K562 (cell line): ENCODE results near the gene CS. TPM values are rescaled to one million over a fixed set of nuclear protein-coding genes. Genes with fewer than 3 reads are reported as not detected.

ENCODE experiments used
- BRCA1 ChIP-seq, 2 experiments: fragments of 450-650 bp in 1 of 2; sonication (generic) in 1 of 2; formaldehyde crosslinking in 1 of 2; IDR thresholded peaks; 2 replicates each; pipeline versions ENCODE4 v1.5.0 to v1.6.1; 2017 to 2020; ENCODE audit warnings: mild to moderate bottlenecking in 1 of 2, missing genetic modification reagents in 1 of 2
- BRD9 ChIP-seq: fragments of 450-650 bp; IDR thresholded peaks from 2 replicates; pipeline ENCODE4 v1.6.1; 2018; ENCODE audit warnings: low read depth; ENCODE audit not compliant: partially characterized antibody
- ESRRA ChIP-seq: fragments of 450-650 bp; IDR thresholded peaks from 2 replicates; pipeline ENCODE4 v1.6.1; 2014; ENCODE audit warnings: low read depth, mild to moderate bottlenecking, moderate library complexity, borderline replicate concordance
- MED1 ChIP-seq: sonication (generic); formaldehyde crosslinking; IDR thresholded peaks from 2 replicates; pipeline ENCODE4 v1.8.1; 2023; ENCODE audit warnings: missing genetic modification reagents, borderline replicate concordance
- MEIS2 ChIP-seq: fragments of 450-650 bp; IDR thresholded peaks from 2 replicates; pipeline ENCODE4 v1.6.1; 2014; ENCODE audit warnings: mild to moderate bottlenecking; ENCODE audit not compliant: partially characterized antibody
- MTA1 ChIP-seq: fragments of 450-650 bp; IDR thresholded peaks from 2 replicates; pipeline ENCODE4 v1.6.1; 2017; ENCODE audit warnings: borderline replicate concordance
- MTF1 ChIP-seq: fragments of 250-450 bp; sonication (Bioruptor Pico); IDR thresholded peaks from 2 replicates; pipeline ENCODE4 v1.9.0; 2021; ENCODE audit warnings: moderate library complexity, mild to moderate bottlenecking, inconsistent platforms, borderline replicate concordance
- RAD21 ChIP-seq, 2 experiments: fragments of 250-450 bp in 1 of 2; fragments of 450-650 bp in 1 of 2; sonication (Bioruptor Pico) in 1 of 2; formaldehyde crosslinking in 1 of 2; IDR thresholded peaks in 1 of 2; conservative IDR thresholded peaks in 1 of 2; 2 replicates each; pipeline versions ENCODE4 v1.4.0 to v1.8.0; 2020 to 2022; ENCODE audit warnings: mild to moderate bottlenecking in 2 of 2, moderate library complexity in 1 of 2
- RBM22 ChIP-seq: fragments of 200-400 bp; formaldehyde crosslinking; IDR thresholded peaks from 2 replicates; pipeline ENCODE4 v1.6.1; 2018; ENCODE audit warnings: low read length, low read depth; ENCODE audit not compliant: poor library complexity, severe bottlenecking
- SRSF7 ChIP-seq: fragments of 200-400 bp; formaldehyde crosslinking; optimal IDR thresholded peaks from 2 replicates; pipeline ENCODE3; 2017; ENCODE audit warnings: mild to moderate bottlenecking, low read depth, low read length
- TGIF2 ChIP-seq: sonication (generic); formaldehyde crosslinking; IDR thresholded peaks from 2 replicates; pipeline ENCODE4 v1.8.1; 2022; ENCODE audit warnings: mild to moderate bottlenecking, missing genetic modification reagents, moderate library complexity
- ZNF12 ChIP-seq: sonication (generic); formaldehyde crosslinking; IDR thresholded peaks from 2 replicates; pipeline ENCODE4 v1.4.0; 2020; ENCODE audit warnings: mild to moderate bottlenecking, missing genetic modification reagents
- ZNF165 ChIP-seq: fragments of 250-450 bp; sonication (Bioruptor Pico); IDR thresholded peaks from 2 replicates; pipeline ENCODE4 v1.4.0; 2020; ENCODE audit warnings: borderline replicate concordance
- ZNF408 ChIP-seq: fragments of 250-450 bp; sonication (Bioruptor Pico); IDR thresholded peaks from 2 replicates; pipeline ENCODE4 v1.4.0; 2020; ENCODE audit warnings: low read depth, mild to moderate bottlenecking, moderate library complexity
- ZNF436 ChIP-seq: fragments of 250-450, 450-650 bp; sonication (Bioruptor Pico); formaldehyde crosslinking; IDR thresholded peaks from 2 replicates; pipeline ENCODE4 v1.7.0; 2020; ENCODE audit warnings: mild to moderate bottlenecking
- polyA plus RNA-seq, 8 experiments: library from polyadenylated mRNA; depleted of rRNA in 4 of 8; stranded (reverse) in 5 of 8; unstranded in 3 of 8; fragments of >200 nt; fragmentation: Nextera tagmentation in 2 of 8; fragmentation: Illumina TruSeq in 1 of 8; extraction: Ambion mirVana in 2 of 8; extraction: Trizol in 1 of 8; gene quantifications; 2 replicates each; pipeline versions ENCODE4 v1.2.1 to v1.2.3, GENCODE V29; 2011 to 2014; ENCODE audit warnings: inconsistent platforms in 1 of 8, missing spikeins in 1 of 8
- total RNA-seq, 7 experiments: library from RNA; depleted of rRNA in 6 of 7; stranded (reverse); fragments of >200 nt in 6 of 7; fragmentation: Illumina TruSeq in 2 of 7; extraction: Trizol in 2 of 7; gene quantifications; 2 replicates each; pipeline versions ENCODE4 v1.2.1 to v1.2.3, GENCODE V29; 2011 to 2021; ENCODE audit warnings: low replicate concordance in 1 of 7
- TF ChIP-seq, protein P1 (sequence below): fragments of 200-800 bp; sonication (Bioruptor generic); IDR thresholded peaks from 2 replicates; pipeline ENCODE4 v1.6.1; 2016; ENCODE audit warnings: missing genetic modification characterization, missing compliant biosample characterization
- TF ChIP-seq, protein P2 (sequence below): fragments of 450-650 bp; IDR thresholded peaks from 2 replicates; pipeline ENCODE4 v1.6.1; 2016; ENCODE audit warnings: borderline replicate concordance
- TF ChIP-seq, protein P3 (sequence below), 2 experiments: fragments of 450-650 bp in 1 of 2; sonication (generic) in 1 of 2; formaldehyde crosslinking in 1 of 2; IDR thresholded peaks in 1 of 2; conservative IDR thresholded peaks in 1 of 2; 2 replicates each; pipeline versions ENCODE4 v1.6.1 to v1.8.1; 2016 to 2023; ENCODE audit warnings: mild to moderate bottlenecking in 2 of 2, moderate library complexity in 2 of 2, inconsistent platforms in 1 of 2, missing genetic modification reagents in 1 of 2

CS gene
- total and polyA plus RNA-seq, 9 of the 15 experiments (the other 6 are each of a cell fraction or from before 2014, with no cell fraction given) = 99.9 to 390 (median 149) TPM

DNA sequence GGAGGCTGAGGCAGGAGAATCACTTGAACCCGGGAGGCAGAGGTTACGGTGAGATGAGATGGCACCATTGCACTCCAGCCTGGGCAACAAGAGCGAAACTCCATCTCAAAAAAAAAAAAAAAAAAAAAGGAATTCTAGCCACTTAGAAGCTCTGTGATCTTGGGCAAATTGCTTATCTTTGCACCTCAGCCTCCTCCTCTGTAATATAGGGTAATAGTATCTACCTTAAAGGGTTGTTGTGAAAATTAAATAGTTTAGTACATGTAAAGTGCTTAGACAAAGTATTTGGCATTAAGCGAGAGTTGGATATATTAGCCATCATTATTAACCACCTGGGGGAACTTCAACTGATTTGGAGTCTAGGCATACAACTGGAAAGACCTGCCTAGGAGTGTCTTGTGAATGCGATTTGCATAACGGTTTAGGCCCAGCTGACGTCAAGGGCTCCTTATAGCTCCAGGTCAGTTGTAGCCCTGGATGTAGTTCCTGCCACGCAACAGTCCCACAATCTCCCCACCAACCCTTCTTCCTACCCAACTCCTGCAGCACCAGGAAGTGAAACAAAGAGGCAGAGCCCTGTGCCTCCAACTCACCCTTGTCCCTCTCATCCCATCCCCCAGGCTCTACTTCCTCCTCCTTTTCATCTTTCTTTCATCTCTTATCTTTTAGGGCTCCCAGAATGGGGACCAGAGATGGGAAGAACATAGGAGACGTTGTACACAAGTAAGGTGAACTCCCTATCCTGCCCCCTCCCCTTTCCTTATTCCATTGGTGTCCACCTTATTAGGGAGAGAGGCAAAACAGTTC lies 36.4 kb upstream of the CS start (continued):
- TF ChIP-seq, protein P1, sequence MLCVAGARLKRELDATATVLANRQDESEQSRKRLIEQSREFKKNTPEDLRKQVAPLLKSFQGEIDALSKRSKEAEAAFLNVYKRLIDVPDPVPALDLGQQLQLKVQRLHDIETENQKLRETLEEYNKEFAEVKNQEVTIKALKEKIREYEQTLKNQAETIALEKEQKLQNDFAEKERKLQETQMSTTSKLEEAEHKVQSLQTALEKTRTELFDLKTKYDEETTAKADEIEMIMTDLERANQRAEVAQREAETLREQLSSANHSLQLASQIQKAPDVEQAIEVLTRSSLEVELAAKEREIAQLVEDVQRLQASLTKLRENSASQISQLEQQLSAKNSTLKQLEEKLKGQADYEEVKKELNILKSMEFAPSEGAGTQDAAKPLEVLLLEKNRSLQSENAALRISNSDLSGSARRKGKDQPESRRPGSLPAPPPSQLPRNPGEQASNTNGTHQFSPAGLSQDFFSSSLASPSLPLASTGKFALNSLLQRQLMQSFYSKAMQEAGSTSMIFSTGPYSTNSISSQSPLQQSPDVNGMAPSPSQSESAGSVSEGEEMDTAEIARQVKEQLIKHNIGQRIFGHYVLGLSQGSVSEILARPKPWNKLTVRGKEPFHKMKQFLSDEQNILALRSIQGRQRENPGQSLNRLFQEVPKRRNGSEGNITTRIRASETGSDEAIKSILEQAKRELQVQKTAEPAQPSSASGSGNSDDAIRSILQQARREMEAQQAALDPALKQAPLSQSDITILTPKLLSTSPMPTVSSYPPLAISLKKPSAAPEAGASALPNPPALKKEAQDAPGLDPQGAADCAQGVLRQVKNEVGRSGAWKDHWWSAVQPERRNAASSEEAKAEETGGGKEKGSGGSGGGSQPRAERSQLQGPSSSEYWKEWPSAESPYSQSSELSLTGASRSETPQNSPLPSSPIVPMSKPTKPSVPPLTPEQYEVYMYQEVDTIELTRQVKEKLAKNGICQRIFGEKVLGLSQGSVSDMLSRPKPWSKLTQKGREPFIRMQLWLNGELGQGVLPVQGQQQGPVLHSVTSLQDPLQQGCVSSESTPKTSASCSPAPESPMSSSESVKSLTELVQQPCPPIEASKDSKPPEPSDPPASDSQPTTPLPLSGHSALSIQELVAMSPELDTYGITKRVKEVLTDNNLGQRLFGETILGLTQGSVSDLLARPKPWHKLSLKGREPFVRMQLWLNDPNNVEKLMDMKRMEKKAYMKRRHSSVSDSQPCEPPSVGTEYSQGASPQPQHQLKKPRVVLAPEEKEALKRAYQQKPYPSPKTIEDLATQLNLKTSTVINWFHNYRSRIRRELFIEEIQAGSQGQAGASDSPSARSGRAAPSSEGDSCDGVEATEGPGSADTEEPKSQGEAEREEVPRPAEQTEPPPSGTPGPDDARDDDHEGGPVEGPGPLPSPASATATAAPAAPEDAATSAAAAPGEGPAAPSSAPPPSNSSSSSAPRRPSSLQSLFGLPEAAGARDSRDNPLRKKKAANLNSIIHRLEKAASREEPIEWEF (CRISPR knock-in tag) = peak; percentile 29
- TF ChIP-seq MED1 (no peak), RAD21 (CRISPR knock-in tag; conservative IDR thresholded peaks at IDR 0.05 in 1 of 2, IDR thresholded peaks at IDR 0.05 in 1 of 2) (no peak), BRCA1 (IDR thresholded peaks at IDR 0.05) (no peak), BRCA1 (CRISPR knock-in tag; IDR thresholded peaks at IDR 0.05) (no peak), SRSF7 (no peak), BRD9 (peak; percentile 47), ZNF12 (CRISPR knock-in tag) (no peak), MEIS2 (peak; percentile 18), ESRRA (peak; percentile 49; the same call in 1 of the 2 replicates), ZNF165 (CRISPR knock-in tag) (no peak), ZNF436 (CRISPR knock-in tag) (no peak), ZNF408 (CRISPR knock-in tag) (no peak), TGIF2 (CRISPR knock-in tag) (no peak), MTA1 (peak; percentile 78; the same call in 1 of the 2 replicates), MTF1 (CRISPR knock-in tag) (no peak), RBM22 (no peak)
- TF ChIP-seq, protein P2, sequence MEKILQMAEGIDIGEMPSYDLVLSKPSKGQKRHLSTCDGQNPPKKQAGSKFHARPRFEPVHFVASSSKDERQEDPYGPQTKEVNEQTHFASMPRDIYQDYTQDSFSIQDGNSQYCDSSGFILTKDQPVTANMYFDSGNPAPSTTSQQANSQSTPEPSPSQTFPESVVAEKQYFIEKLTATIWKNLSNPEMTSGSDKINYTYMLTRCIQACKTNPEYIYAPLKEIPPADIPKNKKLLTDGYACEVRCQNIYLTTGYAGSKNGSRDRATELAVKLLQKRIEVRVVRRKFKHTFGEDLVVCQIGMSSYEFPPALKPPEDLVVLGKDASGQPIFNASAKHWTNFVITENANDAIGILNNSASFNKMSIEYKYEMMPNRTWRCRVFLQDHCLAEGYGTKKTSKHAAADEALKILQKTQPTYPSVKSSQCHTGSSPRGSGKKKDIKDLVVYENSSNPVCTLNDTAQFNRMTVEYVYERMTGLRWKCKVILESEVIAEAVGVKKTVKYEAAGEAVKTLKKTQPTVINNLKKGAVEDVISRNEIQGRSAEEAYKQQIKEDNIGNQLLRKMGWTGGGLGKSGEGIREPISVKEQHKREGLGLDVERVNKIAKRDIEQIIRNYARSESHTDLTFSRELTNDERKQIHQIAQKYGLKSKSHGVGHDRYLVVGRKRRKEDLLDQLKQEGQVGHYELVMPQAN = peak; percentile 64; the same call in 1 of the 2 replicates
- TF ChIP-seq, protein P3, sequence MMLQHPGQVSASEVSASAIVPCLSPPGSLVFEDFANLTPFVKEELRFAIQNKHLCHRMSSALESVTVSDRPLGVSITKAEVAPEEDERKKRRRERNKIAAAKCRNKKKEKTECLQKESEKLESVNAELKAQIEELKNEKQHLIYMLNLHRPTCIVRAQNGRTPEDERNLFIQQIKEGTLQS (IDR thresholded peaks at IDR 0.05) = peak; percentile 82
- TF ChIP-seq, protein P3 (CRISPR knock-in tag; conservative IDR thresholded peaks at IDR 0.05) = no peak
